Measurements from ENCODE around the gene METTL25B. TPM values are rescaled to one million over a fixed set of nuclear protein-coding genes. Genes with fewer than 3 reads are reported as not detected.
A peak's percentile ranks its signal among the peaks of the same experiment; 100 is the strongest.

Gene METTL25B
- total RNA-seq, 4 donors from 2014 or later = 9.7 to 44.9 (median 17.6) TPM

DNA sequence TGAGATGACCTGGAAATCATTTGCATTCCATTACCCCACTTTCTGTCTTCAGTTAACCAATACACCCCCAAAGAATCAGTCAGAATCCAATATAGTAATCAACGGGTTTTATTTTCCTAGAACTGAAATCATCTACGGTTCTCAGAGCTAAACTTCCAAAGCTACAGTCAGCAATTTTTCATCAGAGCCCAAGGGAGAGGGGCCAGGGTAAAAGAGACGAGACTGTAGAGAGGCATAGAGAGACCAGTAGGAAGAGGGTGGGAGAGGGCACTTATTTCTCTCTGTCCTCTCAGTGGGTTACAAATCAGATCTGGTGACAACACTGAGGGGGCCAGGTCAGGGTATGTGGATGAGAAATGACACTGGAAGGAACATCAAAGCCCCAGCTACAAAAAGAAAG is 13.7 kb downstream of the METTL25B start:
- WGBS, 2 donors = 67 to 72% methylated on average over 3 of the region's 3 CpGs
- H3K4me1 ChIP-seq = peaks cover 17 to 65% (median 32%) of the 10 kb centered on the region in 3 donors
- H3K27ac ChIP-seq = peak overlapping the region; percentile 76 to 95 (median 92)
- H3K36me3 ChIP-seq = peaks cover 24 to 55% (median 32%) of the 10 kb centered on the region in 3 donors
- H3K9me3 ChIP-seq = no peaks in the 10 kb centered on the region
- no peak for TF ChIP-seq POLR2A (IDR thresholded peaks at IDR 0.05)
- TF ChIP-seq, protein P1, sequence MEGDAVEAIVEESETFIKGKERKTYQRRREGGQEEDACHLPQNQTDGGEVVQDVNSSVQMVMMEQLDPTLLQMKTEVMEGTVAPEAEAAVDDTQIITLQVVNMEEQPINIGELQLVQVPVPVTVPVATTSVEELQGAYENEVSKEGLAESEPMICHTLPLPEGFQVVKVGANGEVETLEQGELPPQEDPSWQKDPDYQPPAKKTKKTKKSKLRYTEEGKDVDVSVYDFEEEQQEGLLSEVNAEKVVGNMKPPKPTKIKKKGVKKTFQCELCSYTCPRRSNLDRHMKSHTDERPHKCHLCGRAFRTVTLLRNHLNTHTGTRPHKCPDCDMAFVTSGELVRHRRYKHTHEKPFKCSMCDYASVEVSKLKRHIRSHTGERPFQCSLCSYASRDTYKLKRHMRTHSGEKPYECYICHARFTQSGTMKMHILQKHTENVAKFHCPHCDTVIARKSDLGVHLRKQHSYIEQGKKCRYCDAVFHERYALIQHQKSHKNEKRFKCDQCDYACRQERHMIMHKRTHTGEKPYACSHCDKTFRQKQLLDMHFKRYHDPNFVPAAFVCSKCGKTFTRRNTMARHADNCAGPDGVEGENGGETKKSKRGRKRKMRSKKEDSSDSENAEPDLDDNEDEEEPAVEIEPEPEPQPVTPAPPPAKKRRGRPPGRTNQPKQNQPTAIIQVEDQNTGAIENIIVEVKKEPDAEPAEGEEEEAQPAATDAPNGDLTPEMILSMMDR (IDR thresholded peaks at IDR 0.05) = no peak
- no peak overlapping the region for H3K4me3 ChIP-seq
- intact Hi-C loops (cut with DNase I) = no loop called here
- no peaks in the 10 kb centered on the region for H3K27me3 ChIP-seq
- DNase-seq = no peak

DNA sequence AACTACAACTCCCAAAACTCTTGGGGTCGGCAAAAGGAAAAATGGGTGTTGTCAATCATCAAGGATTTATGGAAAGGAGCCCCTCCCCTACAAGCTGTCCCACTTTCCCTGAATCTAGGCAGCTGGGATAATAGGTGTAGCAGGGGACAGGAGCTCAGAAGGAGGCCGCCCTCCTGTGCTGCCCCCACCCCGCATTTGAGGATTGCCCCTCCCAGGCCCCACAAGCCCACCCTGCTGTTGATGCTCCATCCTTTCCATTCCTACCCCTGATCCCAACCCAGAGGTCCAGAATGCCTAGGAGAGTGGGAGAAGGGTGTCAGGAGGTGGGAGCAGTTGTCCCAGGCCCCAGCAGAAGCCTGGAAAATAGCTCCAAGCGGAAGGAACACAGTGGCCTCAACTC is 14.5 kb downstream of the METTL25B start:
- TF ChIP-seq, protein P1 (IDR thresholded peaks at IDR 0.05) = no peak
- TF ChIP-seq POLR2A (IDR thresholded peaks at IDR 0.05) = no peak
- no peak overlapping the region for H3K27ac ChIP-seq
- H3K9me3 ChIP-seq = no peaks in the 10 kb centered on the region
- H3K4me1 ChIP-seq = peaks cover 24 to 73% (median 35%) of the 10 kb centered on the region in 3 donors
- intact Hi-C loops (cut with DNase I) = no loop called here
- no peaks in the 10 kb centered on the region for H3K27me3 ChIP-seq
- no peak for DNase-seq
- peaks cover 23 to 47% (median 26%) of the 10 kb centered on the region in 3 donors for H3K36me3 ChIP-seq
- 89 to 91% methylated on average over 4 of the region's 4 CpGs for WGBS, 2 donors
- no peak overlapping the region for H3K4me3 ChIP-seq

DNA sequence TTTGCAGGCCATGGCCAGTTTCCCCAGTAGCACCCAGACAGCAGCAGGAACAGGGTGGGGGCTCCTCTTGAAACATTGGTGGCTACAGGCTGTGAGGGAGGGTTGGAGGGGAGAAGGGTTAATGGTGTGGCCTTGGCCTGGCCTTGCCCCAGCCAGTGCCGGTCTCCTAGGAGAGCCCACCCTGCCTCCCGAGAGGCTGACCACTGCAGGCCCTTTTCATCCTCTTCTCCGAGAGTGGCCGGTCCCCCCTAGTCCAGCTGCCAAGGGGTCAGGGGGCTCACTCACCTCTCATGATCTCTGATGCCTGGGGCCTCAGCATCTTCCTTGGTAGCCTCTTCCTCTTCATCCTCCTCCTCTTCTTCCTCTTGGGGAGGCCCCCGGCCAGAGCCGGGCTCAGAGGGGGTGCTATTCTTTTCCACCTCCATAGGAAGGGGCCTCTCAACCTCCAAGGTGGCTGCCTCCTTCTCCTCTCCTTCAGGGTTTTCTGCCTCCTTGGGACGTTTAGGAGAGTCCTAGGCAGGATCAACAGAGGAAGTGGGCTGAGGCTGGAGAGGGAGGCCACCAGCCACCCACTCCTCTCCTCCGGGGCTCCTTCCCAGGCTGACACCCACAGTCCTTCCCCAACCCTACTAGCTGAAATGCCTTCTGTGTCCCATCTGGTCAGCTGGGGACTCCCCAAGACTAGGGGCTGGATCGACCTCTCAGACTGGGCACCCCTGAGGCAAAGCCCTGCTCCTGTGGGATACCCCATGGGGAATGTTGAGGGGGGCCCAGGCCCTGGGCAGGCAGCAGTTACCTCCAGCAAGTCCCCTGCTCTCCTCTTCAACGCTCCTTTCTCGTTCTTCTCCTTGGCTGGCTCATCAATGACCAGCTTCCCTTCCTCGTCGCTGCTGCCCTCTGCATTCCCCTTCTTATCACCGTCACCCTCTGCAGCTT is 15.4 kb downstream of the METTL25B start:
- WGBS, 2 donors = 82 to 83% methylated on average over 12 of the region's 14 CpGs
- Histone ChIP-seq H3K27ac (peak overlapping the region in 2 of 4 donors; percentile 13 to 30), H3K27me3 (no peaks in the 10 kb centered on the region), H3K4me1 (peaks cover 32 to 81% (median 43%) of the 10 kb centered on the region in 3 donors), H3K36me3 (peaks cover 23 to 39% (median 23%) of the 10 kb centered on the region in 3 donors), H3K4me3 (no peak overlapping the region), H3K9me3 (no peaks in the 10 kb centered on the region)
- no peak for DNase-seq
- intact Hi-C loops (cut with DNase I) = no loop called here
- no peak for TF ChIP-seq POLR2A (IDR thresholded peaks at IDR 0.05)
- TF ChIP-seq, protein P1 (IDR thresholded peaks at IDR 0.05) = no peak

DNA sequence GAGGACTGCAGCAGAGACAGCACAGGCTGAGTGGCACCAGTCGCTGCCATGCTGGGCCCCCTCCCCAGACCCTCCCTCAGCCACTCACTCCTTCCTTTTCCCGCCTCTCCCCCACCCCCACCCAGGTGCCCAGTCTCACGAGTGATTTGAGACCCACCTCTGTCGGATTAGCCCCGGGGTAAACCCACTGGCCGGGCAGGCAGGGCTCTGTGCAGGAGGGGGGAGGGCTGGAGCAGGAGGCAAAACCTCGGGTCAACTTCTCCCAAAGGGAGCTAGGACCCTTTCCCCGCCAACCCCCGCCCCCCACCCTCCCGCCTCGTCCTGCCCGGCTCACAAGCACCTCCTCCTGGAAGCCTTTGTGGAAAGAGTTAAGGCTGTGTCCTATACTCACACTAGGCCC is 16.1 kb downstream of the METTL25B start:
- intact Hi-C loops (cut with DNase I) = no loop called here
- Histone ChIP-seq H3K4me3 (no peak overlapping the region), H3K4me1 (peaks cover 39 to 83% (median 49%) of the 10 kb centered on the region in 3 donors), H3K9me3 (no peaks in the 10 kb centered on the region), H3K27ac (peak overlapping the region in 3 of 4 donors; percentile 93 to 99 (median 98)), H3K27me3 (no peaks in the 10 kb centered on the region), H3K36me3 (peaks cover 23 to 39% (median 23%) of the 10 kb centered on the region in 3 donors)
- WGBS, 2 donors = 29 to 100% methylated on average over 1 to 3 of the region's 12 CpGs
- no peak for DNase-seq
- TF ChIP-seq, protein P1 (IDR thresholded peaks at IDR 0.05) = no peak
- TF ChIP-seq POLR2A (IDR thresholded peaks at IDR 0.05) = no peak

DNA sequence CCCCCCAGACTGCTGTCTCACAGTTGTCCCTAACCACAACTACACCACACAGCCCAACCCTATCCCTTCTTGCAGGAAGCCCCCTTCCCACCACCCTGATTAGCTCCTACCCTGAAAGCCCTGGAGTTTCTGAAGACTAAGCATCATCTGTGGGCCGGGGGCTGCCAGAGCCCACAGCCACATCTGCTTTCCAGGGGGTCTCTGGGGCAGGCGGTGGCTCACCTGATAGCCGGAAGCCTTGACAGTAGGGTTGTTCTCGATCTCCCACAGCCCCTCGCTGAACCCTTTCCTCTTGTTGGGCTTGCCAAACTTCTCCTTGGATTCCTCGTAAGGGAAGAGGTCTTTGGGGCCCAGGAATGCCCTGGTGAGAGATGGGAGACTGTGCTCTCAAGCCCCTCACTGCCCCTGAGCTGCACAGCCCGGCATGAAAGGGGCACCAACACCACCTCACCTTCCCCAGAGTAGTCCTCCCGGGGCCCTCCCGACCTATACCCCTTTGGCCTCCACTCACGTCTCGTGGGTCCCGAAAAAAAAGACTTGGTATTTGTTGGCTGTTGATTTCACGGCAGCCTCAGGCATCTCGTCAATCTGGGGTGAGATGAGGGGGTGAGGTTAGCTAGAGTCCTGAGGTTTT is 16.6 kb downstream of the METTL25B start:
- TF ChIP-seq, protein P1 (IDR thresholded peaks at IDR 0.05) = no peak
- no peak for TF ChIP-seq POLR2A (IDR thresholded peaks at IDR 0.05)
- Histone ChIP-seq H3K4me1 (peaks cover 45 to 83% (median 49%) of the 10 kb centered on the region in 3 donors), H3K27ac (peak overlapping the region; percentile 6 to 99 (median 96)), H3K36me3 (peaks cover 23 to 39% (median 23%) of the 10 kb centered on the region in 3 donors), H3K4me3 (no peak overlapping the region), H3K27me3 (no peaks in the 10 kb centered on the region), H3K9me3 (no peaks in the 10 kb centered on the region)
- 75 to 100% methylated on average over 1 to 12 of the region's 14 CpGs for WGBS, 2 donors
- no peak for DNase-seq
- intact Hi-C loops (cut with DNase I) = no loop called here
